SK-N-SH (cell line): ENCODE data around the gene CRYBG2. TPM values are rescaled to one million over a fixed set of nuclear protein-coding genes. Genes with fewer than 3 reads are reported as not detected.

Experiments
- CTCF ChIA-PET: fragments of 300-600, 350-600 bp; formaldehyde crosslinking; extraction: SDS; loops from one replicate; lab custom pipeline; 2021; lab: Yijun Ruan, JAX
- POLR2A ChIA-PET: fragments of 350-600 bp; sonication (Branson Sonifier 250); formaldehyde crosslinking; extraction: SDS; loops from one replicate; lab custom pipeline; 2020; ENCODE audit warnings: antibody characterized with exemption, inconsistent platforms; lab: Yijun Ruan, JAX
- DNase-seq: peaks from one replicate; pipeline ENCODE4 v3.0.0; 2012
- H2AFZ ChIP-seq: fragments of 200-600 bp; sonication (generic); 2 replicates; pipeline ENCODE4 v1.8.1; 2016; ENCODE audit warnings: antibody characterized with exemption, mild to moderate bottlenecking, low read depth
- H3F3A ChIP-seq: fragments of 200-600 bp; sonication (generic); replicated peaks from 2 replicates; pipeline ENCODE3; 2016; ENCODE audit warnings: antibody characterized with exemption, mild to moderate bottlenecking; ENCODE audit not compliant: insufficient read depth
- H3K27ac ChIP-seq, 2 experiments: fragments of 200-500 bp in 1 of 2; fragments of 200-600 bp in 1 of 2; sonication (Bioruptor generic) in 1 of 2; sonication (generic), shearing (Covaris generic) in 1 of 2; 2 replicates each; pipeline versions ENCODE4 v1.5.1 to v1.6.1; 2014 to 2016; ENCODE audit warnings: low read depth in 2 of 2, inconsistent platforms in 1 of 2, low read length in 1 of 2, mild to moderate bottlenecking in 1 of 2, mixed read lengths in 1 of 2
- H3K27me3 ChIP-seq: fragments of 200-600 bp; sonication (generic), shearing (Covaris generic); 2 replicates; pipeline ENCODE4 v1.6.1; 2016; ENCODE audit warnings: mixed run types; ENCODE audit not compliant: insufficient read depth
- H3K36me3 ChIP-seq, 2 experiments: fragments of 200-500 bp in 1 of 2; fragments of 200-600 bp in 1 of 2; sonication (Bioruptor generic) in 1 of 2; sonication (generic) in 1 of 2; replicated peaks in 1 of 2; 2 replicates each; pipeline versions ENCODE3 to v1.5.1; 2014 to 2016; ENCODE audit warnings: low read length in 1 of 2, mild to moderate bottlenecking in 1 of 2; ENCODE audit not compliant: insufficient read depth in 2 of 2, control insufficient read depth in 1 of 2
- H3K4me1 ChIP-seq, 2 experiments: fragments of 200-500 bp in 1 of 2; fragments of 200-600 bp in 1 of 2; sonication (Bioruptor generic) in 1 of 2; sonication (generic), shearing (Covaris generic) in 1 of 2; 2 replicates each; pipeline versions ENCODE4 v1.5.1 to v1.6.1; 2014 to 2016; ENCODE audit warnings: low read depth in 1 of 2, low read length in 1 of 2, mixed run types in 1 of 2; ENCODE audit not compliant: insufficient read depth in 2 of 2, control insufficient read depth in 1 of 2
- H3K4me2 ChIP-seq: fragments of 200-600 bp; sonication (generic), shearing (Covaris generic); 2 replicates; pipeline ENCODE4 v1.6.1; 2017; ENCODE audit warnings: mixed run types
- H3K4me3 ChIP-seq, 2 experiments: fragments of 200-500 bp in 1 of 2; fragments of 200-600 bp in 1 of 2; sonication (Bioruptor generic) in 1 of 2; sonication (generic), shearing (Covaris generic) in 1 of 2; 2 replicates each; pipeline versions ENCODE4 v1.5.1 to v1.8.1; 2014 to 2016; ENCODE audit warnings: low read depth in 2 of 2, inconsistent platforms in 1 of 2, low read length in 1 of 2, mild to moderate bottlenecking in 1 of 2, mixed read lengths in 1 of 2, moderate library complexity in 1 of 2
- H3K79me2 ChIP-seq: fragments of 200-600 bp; sonication (generic); 2 replicates; pipeline ENCODE4 v1.8.1; 2017; ENCODE audit warnings: mild to moderate bottlenecking; ENCODE audit not compliant: insufficient read depth
- H3K9ac ChIP-seq: fragments of 200-600 bp; sonication (generic); 2 replicates; pipeline ENCODE4 v1.6.1; 2017; ENCODE audit warnings: mixed run types
- H3K9me2 ChIP-seq: fragments of 200-600 bp; sonication (generic); 2 replicates; pipeline ENCODE4 v1.6.1; 2017; ENCODE audit warnings: mixed run types
- H3K9me3 ChIP-seq: fragments of 200-600 bp; sonication (generic); 2 replicates; pipeline ENCODE4 v1.6.1; 2017; ENCODE audit warnings: mixed run types, mild to moderate bottlenecking, moderate library complexity
- H4K20me1 ChIP-seq: fragments of 200-600 bp; sonication (generic); 2 replicates; pipeline ENCODE4 v1.6.1; 2017; ENCODE audit warnings: mild to moderate bottlenecking, mixed run types; ENCODE audit not compliant: insufficient read depth
- ELF1 ChIP-seq: IDR thresholded peaks from 2 replicates; pipeline ENCODE4 v1.4.0; 2012
- EP300 ChIP-seq, 2 experiments: IDR thresholded peaks; 2 replicates each; pipeline versions ENCODE4 v1.4.0 to v1.6.1; 2012; ENCODE audit warnings: borderline replicate concordance in 1 of 2, low read depth in 1 of 2, low read length in 1 of 2
- EZH2phosphoT487 ChIP-seq: fragments of 200-600 bp; sonication (generic); IDR thresholded peaks from 2 replicates; pipeline ENCODE4 v1.6.1; 2017; ENCODE audit warnings: low read depth, mixed run types, mild to moderate bottlenecking, antibody characterized with exemption, moderate library complexity, borderline replicate concordance
- FOSL2 ChIP-seq: IDR thresholded peaks from 2 replicates; pipeline ENCODE4 v1.4.0; 2012; ENCODE audit warnings: low read depth, mild to moderate bottlenecking, moderate library complexity, borderline replicate concordance
- FOXM1 ChIP-seq: IDR thresholded peaks from 2 replicates; pipeline ENCODE4 v1.4.0; 2012; ENCODE audit warnings: low read depth, mild to moderate bottlenecking
- GABPA ChIP-seq: IDR thresholded peaks from 2 replicates; pipeline ENCODE4 v1.4.0; 2012; ENCODE audit warnings: low read depth, mild to moderate bottlenecking
- GATA2 ChIP-seq: sonication (generic); formaldehyde crosslinking; IDR thresholded peaks from 2 replicates; pipeline ENCODE4 v1.5.0; 2020; ENCODE audit warnings: mild to moderate bottlenecking, missing genetic modification reagents
- JUND ChIP-seq: IDR thresholded peaks from 2 replicates; pipeline ENCODE4 v1.4.0; 2012
- MEF2A ChIP-seq: IDR thresholded peaks from 2 replicates; pipeline ENCODE4 v1.4.0; 2012; ENCODE audit warnings: low read depth, borderline replicate concordance
- MXI1 ChIP-seq: IDR thresholded peaks from 2 replicates; pipeline ENCODE4 v1.6.1; 2012; ENCODE audit warnings: mild to moderate bottlenecking, low read depth, low read length, improper control_type of control experiment
- NFIC ChIP-seq: IDR thresholded peaks from 2 replicates; pipeline ENCODE4 v1.4.0; 2012; ENCODE audit warnings: borderline replicate concordance
- NRF1 ChIP-seq: IDR thresholded peaks from 2 replicates; pipeline ENCODE4 v1.6.1; 2012; ENCODE audit warnings: low read depth, mild to moderate bottlenecking, low read length
- POLR2AphosphoS5 ChIP-seq: IDR thresholded peaks from 2 replicates; pipeline ENCODE4 v1.6.1; 2012; ENCODE audit warnings: low read depth, low read length
- RCOR1 ChIP-seq: fragments of 150-350 bp; IDR thresholded peaks from 2 replicates; pipeline ENCODE4 v1.6.1; 2017; ENCODE audit warnings: antibody characterized with exemption, low read length
- RXRA ChIP-seq: IDR thresholded peaks from 2 replicates; pipeline ENCODE4 v1.4.0; 2012; ENCODE audit warnings: low read depth, mild to moderate bottlenecking, borderline replicate concordance
- SIN3A ChIP-seq: IDR thresholded peaks from 2 replicates; pipeline ENCODE4 v1.6.1; 2012; ENCODE audit warnings: low read depth, mild to moderate bottlenecking, low read length, moderate library complexity, borderline replicate concordance
- TCF12 ChIP-seq: IDR thresholded peaks from 2 replicates; pipeline ENCODE4 v1.4.0; 2012
- TEAD4 ChIP-seq: IDR thresholded peaks from 2 replicates; pipeline ENCODE4 v1.4.0; 2012; ENCODE audit warnings: mild to moderate bottlenecking, borderline replicate concordance; ENCODE audit not compliant: insufficient read depth
- WGBS: methylation state at CpG from one replicate; pipeline ENCODE4 v1.1.6; 2017; ENCODE audit warnings: low lambda C conversion rate; 5-methylcytosine and 5-hydroxymethylcytosine counted together
- polyA plus RNA-seq, 3 experiments: library from polyadenylated mRNA; depleted of rRNA; stranded (reverse); fragments of >200 nt; gene quantifications; 2 replicates each; pipeline ENCODE4 v1.2.3, GENCODE V29; 2012
- TF ChIP-seq, protein P1 (sequence below): fragments of 150-350 bp; IDR thresholded peaks from 2 replicates; pipeline ENCODE4 v1.6.1; 2017; ENCODE audit warnings: antibody characterized with exemption, low read length, low read depth, borderline replicate concordance

Gene CRYBG2
- polyA plus RNA-seq, 1 of the 3 experiments (the other 2 are of a cell fraction), result 0.08 TPM

- DNase-seq, result no peak
- Histone ChIP-seq H3K9me3 (no peaks in the 10 kb centered on the region), H3K4me1 (no peaks in the 10 kb centered on the region), H3K36me3 (no peaks in the 10 kb centered on the region), H3K9me2 (no peaks in the 10 kb centered on the region), H2AFZ (no peak overlapping the region), H3K9ac (no peak overlapping the region), H3K27ac (no peak overlapping the region), H4K20me1 (no peaks in the 10 kb centered on the region), H3K4me2 (no peak overlapping the region), H3K79me2 (no peaks in the 10 kb centered on the region), H3K4me3 (no peak overlapping the region), H3K27me3 (no peaks in the 10 kb centered on the region), H3F3A (no peaks in the 10 kb centered on the region)
- ChIA-PET CTCF (interaction anchor here (1.4 to 3.3 kb wide), 2 partner anchors 43 to 52 kb away, joined by 4 to 22 read pairs; no protein-coding TSS in a partner anchor), POLR2A (no interaction called here)
- TF ChIP-seq JUND (no peak), EZH2phosphoT487 (no peak), ELF1 (no peak), MEF2A (no peak), EP300 (IDR thresholded peaks at IDR 0.05; ENCODE audit: borderline replicate concordance in 1 of 2, low read depth in 1 of 2, low read length in 1 of 2) (no peak), GABPA (no peak), NFIC (no peak), TEAD4 (no peak), POLR2AphosphoS5 (no peak), NRF1 (no peak), SIN3A (no peak), TCF12 (no peak), FOXM1 (no peak), FOSL2 (no peak), GATA2 (CRISPR knock-in tag) (no peak), RXRA (no peak), RCOR1 (no peak)
- TF ChIP-seq, protein P1, sequence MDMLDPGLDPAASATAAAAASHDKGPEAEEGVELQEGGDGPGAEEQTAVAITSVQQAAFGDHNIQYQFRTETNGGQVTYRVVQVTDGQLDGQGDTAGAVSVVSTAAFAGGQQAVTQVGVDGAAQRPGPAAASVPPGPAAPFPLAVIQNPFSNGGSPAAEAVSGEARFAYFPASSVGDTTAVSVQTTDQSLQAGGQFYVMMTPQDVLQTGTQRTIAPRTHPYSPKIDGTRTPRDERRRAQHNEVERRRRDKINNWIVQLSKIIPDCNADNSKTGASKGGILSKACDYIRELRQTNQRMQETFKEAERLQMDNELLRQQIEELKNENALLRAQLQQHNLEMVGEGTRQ, result no peak
- WGBS, result 91% methylated on average over 4 of the region's 8 CpGs
These were observed 26.0 kb downstream of the CRYBG2 start for GRCh38 chr1:26327956-26328362.

- 38% methylated on average over 3 of the region's 3 CpGs for WGBS
- H3K36me3 ChIP-seq, result no peaks in the 10 kb centered on the region
- H3K27me3 ChIP-seq, result no peaks in the 10 kb centered on the region
- ChIA-PET POLR2A (no interaction called here), CTCF (interaction anchor here (0.6 to 10.3 kb wide), 4 partner anchors 37 to 49 kb away, joined by 3 to 213 read pairs (median 6); no protein-coding TSS in a partner anchor)
- H3K9me3 ChIP-seq, result no peaks in the 10 kb centered on the region
- no peak overlapping the region for H2AFZ ChIP-seq
- no peak for TF ChIP-seq JUND
- TF ChIP-seq MXI1, result no peak
- no peak for TF ChIP-seq ELF1
- H3K79me2 ChIP-seq, result no peaks in the 10 kb centered on the region
- no peak overlapping the region for H3K4me3 ChIP-seq
- H3K9ac ChIP-seq, result no peak overlapping the region
- H3K4me1 ChIP-seq, result peaks cover 0 to 3% of the 10 kb centered on the region in 2 experiments; a peak in 1 of 4 replicates
- no peaks in the 10 kb centered on the region for H3K9me2 ChIP-seq
- H3K4me2 ChIP-seq, result no peak overlapping the region
- no peak overlapping the region for H3K27ac ChIP-seq
- DNase-seq, result no peak
- H4K20me1 ChIP-seq, result no peaks in the 10 kb centered on the region
- no peaks in the 10 kb centered on the region for H3F3A ChIP-seq
These were observed 29.4 kb downstream of the CRYBG2 start for GRCh38 chr1:26324550-26324949.
